AG20443 (cell line): ENCODE measurements around the gene SWSAP1.

Source experiments
- DNase-seq: peaks from one replicate; pipeline ENCODE4 v3.0.0; 2012; ENCODE audit warnings: low spot score, mixed read lengths

Gene SWSAP1

GRCh38 chr19:11410682-11411081 is 36.2 kb downstream of the SWSAP1 start:
- DNase-seq: no peak

GRCh38 chr19:11414544-11414943 is 40.1 kb downstream of the SWSAP1 start:
- no peak for DNase-seq

GRCh38 chr19:11416346-11417052 is 42.0 kb downstream of the SWSAP1 start:
- DNase-seq: no peak

- DNase-seq: no peak
These were observed 43.7 kb downstream of the SWSAP1 start for GRCh38 chr19:11418094-11418548.

GRCh38 chr19:11418549-11419506 is 44.4 kb downstream of the SWSAP1 start, which contains the start of gene RGL3:
TSS of gene RGL3 (minus strand) at chr19:11419314. CDS start at chr19:11419278, 36 bp downstream.
- peak; percentile 75 for DNase-seq

- peak; percentile 47 for DNase-seq
These were observed 46.2 kb downstream of the SWSAP1 start for GRCh38 chr19:11420429-11421370.

- DNase-seq: peak; percentile 48
These were observed 47.1 kb downstream of the SWSAP1 start for GRCh38 chr19:11421371-11422098.

GRCh38 chr19:11422163-11423065 is 47.9 kb downstream of the SWSAP1 start:
- DNase-seq: peak; percentile 81

GRCh38 chr19:11423164-11423790 is 48.8 kb downstream of the SWSAP1 start:
- DNase-seq: no peak

- peak; percentile 27 for DNase-seq
These were observed 49.3 kb downstream of the SWSAP1 start for GRCh38 chr19:11423791-11424181.
